Urinary bladder (tissue), 4 donors: ENCODE data around the gene SALL4. TPM values are rescaled to one million over a fixed set of nuclear protein-coding genes. Genes with fewer than 3 reads are reported as not detected.
"Not testable (repeated sequence)": the region's sequence is repeated elsewhere in the genome, so short reads cannot be mapped to it uniquely, and the experiment has no call there.

Experiments
- DNase-seq: peaks from one replicate; pipeline ENCODE4 v3.0.0-alpha.2; 2015; ENCODE audit errors: extremely low spot score
- H3K27ac ChIP-seq: one replicate; pipeline ENCODE4 v1.5.1; 2013; ENCODE audit warnings: low read depth, mild to moderate bottlenecking, moderate library complexity
- H3K36me3 ChIP-seq: one replicate; pipeline ENCODE4 v1.6.1; 2013; ENCODE audit warnings: mild to moderate bottlenecking, moderate library complexity; ENCODE audit not compliant: insufficient read depth
- H3K4me1 ChIP-seq: one replicate; pipeline ENCODE4 v1.6.1; 2013; ENCODE audit warnings: mild to moderate bottlenecking, moderate library complexity; ENCODE audit not compliant: insufficient read depth
- H3K4me3 ChIP-seq: one replicate; pipeline ENCODE4 v1.5.1; 2013; ENCODE audit warnings: low read depth, low read length
- WGBS: extraction: QIAGEN DNeasy Blood & Tissue Kit; methylation state at CpG from one replicate; pipeline ENCODE4 v1.1.7; 2013; 5-methylcytosine and 5-hydroxymethylcytosine counted together
- polyA plus RNA-seq: library from polyadenylated mRNA; stranded (reverse); fragments of 200-250 nt; gene quantifications from one replicate; pipeline ENCODE4 v1.2.3, GENCODE V29; 2013
- total RNA-seq: library from RNA; depleted of rRNA; stranded (reverse); fragments of >200 nt; gene quantifications from one replicate; pipeline ENCODE4 v1.2.3, GENCODE V29; 2014
- donor health status: healthy with polysubstance abuse.
- donor health status: healthy.

SALL4 gene
- 1.3 TPM for total RNA-seq
- 0.06 TPM for polyA plus RNA-seq

DNA sequence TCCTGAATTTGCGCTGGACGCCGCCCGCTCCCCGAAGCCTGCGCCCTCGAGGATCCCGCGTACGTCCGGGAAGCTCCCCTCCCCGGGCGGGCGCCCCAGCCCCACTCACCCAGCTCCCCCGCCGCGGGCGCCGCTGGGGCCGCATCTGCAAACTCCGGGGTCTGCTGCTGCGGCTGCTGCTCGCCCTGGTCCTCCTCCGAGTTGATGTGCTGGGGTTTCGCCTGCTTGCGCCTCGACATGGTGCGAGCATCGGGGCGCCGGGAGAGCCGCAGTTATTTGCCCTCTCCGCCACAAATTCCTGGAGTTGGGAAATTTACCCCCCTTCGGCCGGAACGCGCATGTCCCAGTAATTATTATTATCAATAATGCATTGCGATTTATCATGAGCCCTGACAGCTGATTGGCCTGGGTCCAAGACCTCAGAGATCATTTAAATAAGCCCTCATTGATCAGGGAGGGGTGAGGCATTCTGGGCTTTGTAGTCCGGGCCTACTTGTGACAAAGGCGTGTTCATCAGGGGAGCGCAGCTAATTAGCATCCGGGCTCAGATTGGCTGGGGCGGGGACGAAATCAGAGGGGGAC, at the start of gene SALL4:
SALL4 (minus strand) TSS at position 352 of the 582 bp plus-strand sequence; CDS start at position 239, 113 bp downstream.
- Histone ChIP-seq H3K27ac (no peak within 1 kb of the TSS), H3K4me1 (no peaks in the 10 kb centered on the region), H3K36me3 (no peaks in the 10 kb centered on the region), H3K4me3 (no peak within 1 kb of the TSS)
- WGBS, result 15% methylated on average over 43 of the region's 44 CpGs
- DNase-seq, result no peak

DNA sequence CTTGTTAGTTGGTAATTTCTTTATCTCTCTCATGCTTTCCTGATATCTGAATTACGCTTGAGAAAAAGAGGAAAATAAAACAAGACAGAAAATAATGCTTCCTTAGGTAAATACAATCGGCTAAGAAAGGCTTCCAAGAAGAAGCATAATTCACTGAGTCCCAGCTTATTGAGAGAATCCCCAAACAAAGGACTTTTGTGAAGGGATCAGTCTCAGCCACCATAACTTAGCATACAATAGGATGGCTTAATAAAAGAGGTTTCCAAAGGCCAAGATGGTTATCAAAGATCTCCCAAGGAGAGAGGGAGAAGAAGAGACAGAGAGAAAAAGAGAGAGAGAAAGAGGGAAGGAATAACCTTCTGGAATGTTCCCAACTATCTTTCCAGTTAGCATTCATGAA, 46.0 kb upstream of the SALL4 start:
- Histone ChIP-seq H3K4me1 (no peaks in the 10 kb centered on the region), H3K4me3 (no peak overlapping the region), H3K36me3 (no peaks in the 10 kb centered on the region), H3K27ac (no peak overlapping the region)
- DNase-seq, result no peak
- WGBS, result 69% methylated on average over 2 of the region's 2 CpGs

- no peaks in the 10 kb centered on the region for H3K36me3 ChIP-seq
- H3K27ac ChIP-seq, result no peak overlapping the region
- 64% methylated on average over 5 of the region's 5 CpGs for WGBS
- no peaks in the 10 kb centered on the region for H3K4me1 ChIP-seq
- no peak overlapping the region for H3K4me3 ChIP-seq
- no peak for DNase-seq
Measured at GRCh38 chr20:51840865-51841264, 38.5 kb upstream of the SALL4 start.

DNA sequence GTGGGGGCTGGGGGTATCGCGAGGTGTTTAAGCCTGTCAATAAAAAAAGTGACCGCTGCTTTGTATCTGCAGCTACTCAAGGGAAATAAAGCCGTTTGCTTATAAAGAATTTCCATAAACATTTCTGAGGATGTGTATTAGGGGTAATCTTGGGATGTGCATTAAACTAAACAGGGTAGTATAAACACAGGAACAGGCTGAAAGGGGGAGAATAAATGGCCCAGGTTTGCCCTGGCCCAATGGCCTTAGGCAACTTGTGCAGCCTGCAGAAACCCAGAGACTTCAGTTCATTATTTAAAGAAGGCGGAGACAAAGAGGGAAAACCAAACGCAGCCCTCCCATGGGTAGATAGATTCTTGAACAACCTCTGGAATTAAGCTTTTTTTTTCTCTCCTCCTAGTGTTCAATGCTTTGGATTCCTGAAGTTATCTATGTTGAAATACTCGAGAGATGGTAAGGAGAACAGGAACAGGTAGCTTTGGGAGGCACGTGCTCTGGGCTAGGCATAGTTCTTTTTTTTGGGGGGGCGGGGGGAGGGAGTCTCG, 35.6 kb upstream of the SALL4 start:
- no peak for DNase-seq
- Histone ChIP-seq H3K36me3 (no peaks in the 10 kb centered on the region), H3K4me3 (no peak overlapping the region), H3K27ac (no peak overlapping the region), H3K4me1 (no peaks in the 10 kb centered on the region)
- 38% methylated on average over 10 of the region's 10 CpGs for WGBS

- Histone ChIP-seq H3K4me3 (no peak overlapping the region), H3K27ac (no peak overlapping the region), H3K4me1 (no peaks in the 10 kb centered on the region), H3K36me3 (no peaks in the 10 kb centered on the region)
- 59% methylated on average over 6 of the region's 6 CpGs for WGBS
- DNase-seq, result no peak
Measured at GRCh38 chr20:51837436-51837835, 35.1 kb upstream of the SALL4 start.

GRCh38 chr20:51833326-51833725, 31.0 kb upstream of the SALL4 start:
- Histone ChIP-seq H3K36me3 (no peaks in the 10 kb centered on the region), H3K4me3 (no peak overlapping the region), H3K27ac (no peak overlapping the region), H3K4me1 (no peaks in the 10 kb centered on the region)
- 84% methylated on average over 6 of the region's 6 CpGs for WGBS
- no peak for DNase-seq

DNA sequence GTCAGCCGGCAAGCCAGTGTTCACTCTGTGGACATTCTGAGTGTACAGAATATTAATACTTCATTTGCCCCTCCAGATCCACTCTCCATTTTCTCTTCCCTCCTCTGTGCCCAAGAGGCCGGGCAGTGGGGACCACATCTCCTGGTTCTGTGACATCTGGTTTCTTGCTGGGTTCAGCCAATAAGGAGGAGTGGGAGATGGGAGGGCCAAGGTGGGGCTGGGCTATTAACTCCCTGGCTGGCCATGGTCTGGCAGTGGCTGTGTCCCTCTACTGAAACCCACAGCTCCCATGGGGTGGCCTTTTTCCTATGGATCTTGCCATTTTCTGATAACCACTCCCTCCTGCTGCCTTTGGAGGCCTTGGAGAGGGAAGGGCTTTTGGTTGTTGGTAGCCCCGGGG, 30.0 kb upstream of the SALL4 start:
- H3K27ac ChIP-seq, result no peak overlapping the region
- WGBS, result 57% methylated on average over 3 of the region's 3 CpGs
- H3K36me3 ChIP-seq, result no peaks in the 10 kb centered on the region
- no peak overlapping the region for H3K4me3 ChIP-seq
- no peak for DNase-seq
- no peaks in the 10 kb centered on the region for H3K4me1 ChIP-seq

GRCh38 chr20:51831866-51832265, 29.5 kb upstream of the SALL4 start:
- Histone ChIP-seq H3K4me3 (no peak overlapping the region), H3K27ac (no peak overlapping the region), H3K36me3 (no peaks in the 10 kb centered on the region), H3K4me1 (no peaks in the 10 kb centered on the region)
- WGBS, result 20% methylated on average over 6 of the region's 6 CpGs
- DNase-seq, result peak; percentile 80

DNA sequence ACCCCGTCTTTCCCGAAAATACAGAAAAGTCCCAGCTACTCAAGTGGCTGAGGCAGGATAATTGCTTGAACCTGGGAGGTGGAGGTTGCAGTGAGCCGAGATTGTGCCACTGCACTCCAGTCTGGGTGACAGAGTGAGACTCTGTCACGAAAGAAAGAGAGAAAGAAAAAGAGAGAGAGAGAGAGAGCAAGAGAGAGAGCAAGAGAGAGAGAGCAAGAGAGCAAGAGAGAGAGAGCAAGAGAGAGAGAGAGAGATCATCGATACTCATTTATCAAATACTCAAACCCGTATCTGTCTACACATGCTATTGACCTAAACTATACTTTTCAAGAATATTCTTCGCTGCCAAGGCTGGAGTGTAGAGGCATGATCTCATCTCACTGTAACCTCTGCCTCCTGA, 28.2 kb upstream of the SALL4 start:
- Histone ChIP-seq H3K27ac (no peak overlapping the region), H3K4me3 (no peak overlapping the region), H3K4me1 (no peaks in the 10 kb centered on the region), H3K36me3 (no peaks in the 10 kb centered on the region)
- DNase-seq, result no peak
- 93% methylated on average over 7 of the region's 7 CpGs for WGBS

DNA sequence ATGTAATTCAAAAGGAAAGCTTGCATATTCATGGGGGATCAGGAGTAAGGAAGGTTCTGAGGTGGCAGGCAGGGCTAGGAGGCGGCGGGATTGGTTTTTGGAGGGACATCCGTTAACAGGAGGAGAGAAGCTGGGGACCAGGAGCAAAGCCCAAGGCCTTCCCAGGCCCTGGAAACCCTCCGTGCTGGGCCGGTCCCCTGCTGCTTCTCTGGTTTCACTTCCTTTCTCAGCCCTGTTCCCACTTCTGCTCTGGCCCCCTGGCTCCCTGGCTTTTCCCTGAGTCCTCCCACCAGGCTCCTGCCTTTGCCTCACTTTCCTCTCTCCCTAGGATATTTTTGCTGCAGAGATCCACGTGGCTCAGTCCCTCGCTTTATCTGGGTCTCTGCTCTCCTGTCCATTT, 26.4 kb upstream of the SALL4 start:
- Histone ChIP-seq H3K27ac (no peak overlapping the region), H3K4me1 (no peaks in the 10 kb centered on the region), H3K36me3 (no peaks in the 10 kb centered on the region), H3K4me3 (no peak overlapping the region)
- no peak for DNase-seq
- WGBS, result 76% methylated on average over 7 of the region's 7 CpGs

DNA sequence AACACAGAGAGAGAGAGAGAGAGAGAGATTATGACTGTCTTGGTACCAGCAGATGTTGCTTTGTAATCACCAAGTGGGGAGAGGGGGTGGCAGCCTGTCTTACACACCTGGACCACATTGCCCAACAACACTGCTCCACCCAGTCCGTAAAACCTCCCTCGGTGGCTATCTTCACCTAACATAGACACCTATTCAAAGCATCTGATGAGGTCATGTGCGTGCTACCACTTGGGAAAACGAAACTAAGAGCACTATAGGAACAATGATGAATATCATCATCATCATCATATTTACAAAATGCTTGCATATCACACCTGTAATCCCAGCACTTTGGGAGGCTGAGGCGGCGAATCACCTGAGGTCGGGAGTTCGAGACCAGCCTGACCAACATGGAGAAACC, 24.1 kb upstream of the SALL4 start:
- WGBS, result 90% methylated on average over 8 of the region's 8 CpGs
- Histone ChIP-seq H3K36me3 (no peaks in the 10 kb centered on the region), H3K4me3 (no peak overlapping the region), H3K27ac (no peak overlapping the region), H3K4me1 (no peaks in the 10 kb centered on the region)
- DNase-seq, result no peak

DNA sequence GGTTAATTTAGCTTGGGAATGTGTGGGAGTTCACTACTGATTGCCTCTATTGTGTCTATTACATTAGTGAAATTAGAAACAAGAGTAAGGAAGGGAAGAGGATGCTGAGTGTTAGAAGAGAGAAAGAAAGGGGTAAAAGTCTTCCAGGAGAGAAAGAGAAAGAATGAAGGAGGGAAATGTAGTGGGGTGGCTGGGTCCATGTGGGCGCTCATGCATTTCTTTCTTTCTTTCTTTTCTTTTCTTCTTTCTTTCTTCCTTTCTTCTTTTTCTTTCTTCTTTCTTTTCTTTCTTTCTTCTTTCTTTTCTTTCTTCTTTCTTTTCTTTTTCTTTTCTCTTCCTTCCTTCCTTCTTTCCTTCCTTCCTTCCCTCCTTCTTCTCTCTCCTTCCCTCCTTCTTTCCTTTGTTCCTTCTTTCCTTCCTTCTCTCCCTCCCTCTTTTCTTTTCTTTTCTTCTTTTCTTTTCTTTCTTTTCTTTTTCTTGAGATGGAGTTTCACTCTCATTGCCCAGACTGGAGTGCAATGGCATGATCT, 16.2 kb upstream of the SALL4 start:
- DNase-seq, result no peak
- no peaks in the 10 kb centered on the region for H3K4me1 ChIP-seq
- WGBS, result 51% methylated on average over 1 of the region's 1 CpG
- H3K36me3 ChIP-seq, result no peaks in the 10 kb centered on the region
- no peak overlapping the region for H3K4me3 ChIP-seq
- no peak overlapping the region for H3K27ac ChIP-seq

DNA sequence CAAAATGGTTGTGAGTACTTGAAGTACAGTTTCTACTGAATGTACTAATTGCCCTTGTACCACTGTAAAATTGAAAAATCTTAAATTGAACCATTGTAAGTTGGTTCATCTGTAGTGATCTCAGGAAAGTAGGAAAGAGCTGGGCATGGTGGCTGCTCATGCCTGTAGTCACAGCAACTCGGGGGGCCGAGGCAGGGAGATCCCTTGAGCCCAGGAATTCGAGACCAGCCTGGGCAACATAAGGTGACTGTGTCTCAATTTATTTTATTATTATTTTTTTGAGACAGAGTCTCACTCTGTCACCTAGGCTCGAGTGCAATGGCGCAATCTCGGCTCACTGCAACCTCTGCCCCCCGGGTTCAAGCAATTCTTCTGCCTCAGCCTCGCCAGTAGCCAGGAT, 14.5 kb upstream of the SALL4 start:
- WGBS, result 90% methylated on average over 8 of the region's 8 CpGs
- H3K4me3 ChIP-seq, H3K36me3 ChIP-seq, DNase-seq, H3K4me1 ChIP-seq, H3K27ac ChIP-seq: not testable (repeated sequence)

DNA sequence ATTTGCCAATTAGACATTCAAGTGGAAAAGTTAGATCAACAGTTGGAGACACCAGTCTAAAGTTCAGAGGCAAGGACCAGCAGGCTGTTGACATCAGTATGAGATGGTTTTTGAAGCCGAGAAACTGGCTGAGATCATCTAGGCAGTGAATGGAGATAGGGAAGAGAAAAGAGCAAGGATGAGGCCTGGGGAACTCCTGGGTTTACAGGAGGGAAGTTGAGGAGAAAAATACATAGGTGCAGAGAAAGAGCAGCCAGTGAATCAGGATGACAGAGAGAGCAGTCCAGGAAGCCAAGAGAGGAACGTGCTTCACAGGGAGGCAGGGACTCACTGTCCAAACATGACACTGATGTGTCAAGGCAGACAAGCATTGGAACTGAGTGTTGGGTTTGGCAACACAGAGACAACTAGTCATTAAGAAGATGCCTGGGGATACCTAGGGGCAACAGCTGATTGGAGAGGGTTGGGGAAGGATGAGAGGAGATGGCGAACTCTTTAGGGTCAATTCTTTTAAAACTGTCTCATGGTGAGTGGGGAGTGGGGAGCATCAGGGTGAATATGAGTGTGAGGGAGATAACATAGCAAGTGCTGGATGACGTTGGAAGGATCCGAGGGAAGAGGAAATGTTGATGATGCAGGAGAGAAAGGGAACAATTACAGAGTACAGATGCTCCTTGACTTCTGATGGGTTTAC, 13.2 kb upstream of the SALL4 start:
- no peak overlapping the region for H3K4me3 ChIP-seq
- no peaks in the 10 kb centered on the region for H3K4me1 ChIP-seq
- no peak for DNase-seq
- no peaks in the 10 kb centered on the region for H3K36me3 ChIP-seq
- 64% methylated on average over 5 of the region's 5 CpGs for WGBS
- no peak overlapping the region for H3K27ac ChIP-seq
